Lower leg skin (tissue), 3 donors: ENCODE results near the gene SNX19.

Experiments used
- POLR2A ChIP-seq, 2 donors: fragments of 450-650 bp; IDR thresholded peaks; one replicate each; pipeline ENCODE4 v1.6.1; 2016 to 2017; ENCODE audit warnings: antibody characterized with exemption in 2 of 2, mild to moderate bottlenecking in 1 of 2, moderate library complexity in 1 of 2
- TF ChIP-seq, protein P1 (sequence below), 3 donors: fragments of 450-650 bp; IDR thresholded peaks; one replicate each; pipeline ENCODE4 v1.5.1; 2016; ENCODE audit warnings: antibody characterized with exemption in 3 of 3, mild to moderate bottlenecking in 3 of 3, moderate library complexity in 2 of 3

DNA sequence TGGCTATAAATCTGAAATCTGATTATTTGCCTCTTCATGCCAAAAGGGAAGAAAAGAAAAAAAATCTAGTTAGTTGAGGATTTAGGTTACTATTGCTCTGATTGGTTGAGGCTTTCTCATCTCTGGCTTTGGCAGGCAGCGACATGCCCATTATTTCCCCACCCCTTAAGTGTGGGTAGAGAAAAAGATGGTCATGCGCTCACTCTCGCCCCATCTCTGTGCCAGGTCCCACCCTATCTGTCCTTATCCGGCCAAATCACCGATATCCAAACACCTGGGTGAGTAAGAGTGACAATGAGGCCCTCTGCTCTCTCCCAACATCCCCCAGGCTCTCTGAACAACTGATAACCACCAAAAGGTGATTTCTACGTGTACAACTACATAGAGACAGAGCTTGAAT lies 31.2 kb upstream of the SNX19 start:
- TF ChIP-seq, protein P1, sequence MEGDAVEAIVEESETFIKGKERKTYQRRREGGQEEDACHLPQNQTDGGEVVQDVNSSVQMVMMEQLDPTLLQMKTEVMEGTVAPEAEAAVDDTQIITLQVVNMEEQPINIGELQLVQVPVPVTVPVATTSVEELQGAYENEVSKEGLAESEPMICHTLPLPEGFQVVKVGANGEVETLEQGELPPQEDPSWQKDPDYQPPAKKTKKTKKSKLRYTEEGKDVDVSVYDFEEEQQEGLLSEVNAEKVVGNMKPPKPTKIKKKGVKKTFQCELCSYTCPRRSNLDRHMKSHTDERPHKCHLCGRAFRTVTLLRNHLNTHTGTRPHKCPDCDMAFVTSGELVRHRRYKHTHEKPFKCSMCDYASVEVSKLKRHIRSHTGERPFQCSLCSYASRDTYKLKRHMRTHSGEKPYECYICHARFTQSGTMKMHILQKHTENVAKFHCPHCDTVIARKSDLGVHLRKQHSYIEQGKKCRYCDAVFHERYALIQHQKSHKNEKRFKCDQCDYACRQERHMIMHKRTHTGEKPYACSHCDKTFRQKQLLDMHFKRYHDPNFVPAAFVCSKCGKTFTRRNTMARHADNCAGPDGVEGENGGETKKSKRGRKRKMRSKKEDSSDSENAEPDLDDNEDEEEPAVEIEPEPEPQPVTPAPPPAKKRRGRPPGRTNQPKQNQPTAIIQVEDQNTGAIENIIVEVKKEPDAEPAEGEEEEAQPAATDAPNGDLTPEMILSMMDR (IDR thresholded peaks at IDR 0.05): no peak
- TF ChIP-seq POLR2A (IDR thresholded peaks at IDR 0.05): no peak
